AG10803 (cell line): ENCODE results near the gene BMP4.

Source experiments
- DNase-seq: peaks from one replicate; pipeline ENCODE4 v3.0.0; 2010; ENCODE audit warnings: low read depth
- H3K4me3 ChIP-seq: 2 replicates; pipeline ENCODE4 v1.5.1; 2011; ENCODE audit warnings: mild to moderate bottlenecking, low read length, control low read depth
- TF ChIP-seq, protein P1 (sequence below): conservative IDR thresholded peaks from 2 replicates; pipeline ENCODE4 v1.5.1; 2011; ENCODE audit warnings: mild to moderate bottlenecking, low read length, control low read depth, inconsistent platforms

The BMP4 gene

DNA sequence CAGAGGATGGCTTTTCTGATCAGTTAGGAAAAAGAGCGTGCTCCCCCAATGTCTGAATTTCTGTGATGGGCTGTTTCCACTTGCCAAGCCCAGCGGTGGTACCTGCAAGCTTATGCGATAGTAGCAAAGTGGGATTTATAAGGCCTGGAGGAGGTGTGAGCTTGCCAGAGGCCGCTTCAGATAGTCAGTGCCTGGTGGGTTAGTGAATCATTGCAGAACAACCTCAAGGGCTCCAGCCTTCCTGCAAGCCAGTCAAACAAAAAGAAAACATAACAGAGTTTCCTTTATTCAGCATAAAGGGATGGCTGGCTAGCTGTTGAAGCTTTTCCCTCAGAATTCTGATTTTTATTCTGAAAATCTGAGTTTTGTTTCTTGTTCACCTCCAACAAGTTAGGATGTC lies 7.6 kb upstream of the BMP4 start:
- TF ChIP-seq, protein P1, sequence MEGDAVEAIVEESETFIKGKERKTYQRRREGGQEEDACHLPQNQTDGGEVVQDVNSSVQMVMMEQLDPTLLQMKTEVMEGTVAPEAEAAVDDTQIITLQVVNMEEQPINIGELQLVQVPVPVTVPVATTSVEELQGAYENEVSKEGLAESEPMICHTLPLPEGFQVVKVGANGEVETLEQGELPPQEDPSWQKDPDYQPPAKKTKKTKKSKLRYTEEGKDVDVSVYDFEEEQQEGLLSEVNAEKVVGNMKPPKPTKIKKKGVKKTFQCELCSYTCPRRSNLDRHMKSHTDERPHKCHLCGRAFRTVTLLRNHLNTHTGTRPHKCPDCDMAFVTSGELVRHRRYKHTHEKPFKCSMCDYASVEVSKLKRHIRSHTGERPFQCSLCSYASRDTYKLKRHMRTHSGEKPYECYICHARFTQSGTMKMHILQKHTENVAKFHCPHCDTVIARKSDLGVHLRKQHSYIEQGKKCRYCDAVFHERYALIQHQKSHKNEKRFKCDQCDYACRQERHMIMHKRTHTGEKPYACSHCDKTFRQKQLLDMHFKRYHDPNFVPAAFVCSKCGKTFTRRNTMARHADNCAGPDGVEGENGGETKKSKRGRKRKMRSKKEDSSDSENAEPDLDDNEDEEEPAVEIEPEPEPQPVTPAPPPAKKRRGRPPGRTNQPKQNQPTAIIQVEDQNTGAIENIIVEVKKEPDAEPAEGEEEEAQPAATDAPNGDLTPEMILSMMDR, result no peak
- DNase-seq, result no peak
- no peak overlapping the region for H3K4me3 ChIP-seq

DNA sequence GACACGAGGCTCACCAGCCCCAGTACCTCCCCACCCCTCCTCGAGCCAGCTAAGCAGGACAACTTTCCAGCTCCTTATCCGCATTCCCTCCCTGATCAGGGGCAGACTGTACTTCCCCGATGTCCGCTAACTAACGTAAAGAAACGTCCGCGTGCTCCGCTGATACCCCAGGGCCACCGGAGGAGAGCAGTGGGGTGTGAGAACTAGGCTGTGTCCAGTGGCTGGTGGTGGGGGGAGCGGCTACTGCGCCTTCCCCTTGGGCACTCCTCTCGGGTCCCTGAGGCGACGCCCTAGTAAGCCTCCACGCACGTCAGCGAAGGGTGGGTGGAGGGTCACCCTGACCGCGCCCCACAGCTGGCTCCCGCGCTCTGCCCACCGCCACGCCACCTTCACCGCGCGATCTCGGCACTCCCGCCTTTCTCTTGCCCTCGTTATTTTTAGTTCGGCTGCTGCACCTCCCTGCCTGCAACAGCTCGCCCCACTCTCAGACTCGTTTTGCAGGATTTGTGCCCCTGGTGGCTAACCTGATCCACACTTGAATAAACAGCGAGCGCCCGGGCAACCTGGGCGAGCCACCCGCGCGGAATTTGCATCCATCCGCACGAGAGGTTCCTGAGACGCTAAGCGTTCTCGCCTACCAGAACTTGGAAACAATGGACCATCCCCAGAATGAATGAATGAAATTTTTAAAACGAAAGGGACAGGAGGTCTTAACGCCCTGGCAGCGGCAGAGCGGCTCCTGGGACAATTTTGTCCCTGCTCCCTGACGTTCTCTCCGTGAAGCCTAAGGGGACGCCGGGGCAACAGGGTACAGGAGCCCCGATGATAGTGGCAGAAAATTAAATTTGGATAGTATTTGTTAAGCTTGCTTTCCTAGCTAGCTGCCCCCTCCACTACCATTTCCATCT lies 6.9 kb upstream of the BMP4 start:
- DNase-seq, result no peak
- H3K4me3 ChIP-seq, result no peak overlapping the region
- TF ChIP-seq, protein P1, result 0 out of 2 replicates have a peak, but pooled peaks have one; percentile 7

DNA sequence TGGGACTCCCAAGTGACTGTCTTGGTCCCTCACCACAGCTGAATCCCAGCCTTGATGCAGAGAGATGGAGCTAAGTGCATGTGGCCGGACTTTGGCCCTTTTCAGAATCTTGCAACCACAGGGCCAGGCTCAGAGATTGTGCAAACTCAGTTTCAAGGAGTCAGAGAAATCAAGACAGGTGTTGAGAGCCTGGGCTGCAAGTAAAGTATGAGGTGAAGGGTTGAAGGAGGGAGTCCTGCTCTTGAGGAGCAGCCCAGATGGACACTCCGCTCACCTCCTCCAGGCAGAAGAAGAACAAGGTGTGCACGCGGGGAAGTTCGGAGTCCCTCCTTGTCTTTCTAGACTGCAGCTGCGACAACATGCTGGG lies 6.3 kb upstream of the BMP4 start:
- no peak overlapping the region for H3K4me3 ChIP-seq
- no peak for DNase-seq
- TF ChIP-seq, protein P1, result no peak

GRCh38 chr14:53958628-53959027 lies 2.0 kb upstream of the BMP4 start:
- no peak for DNase-seq
- TF ChIP-seq, protein P1, result no peak
- H3K4me3 ChIP-seq, result no peak overlapping the region

GRCh38 chr14:53957739-53958138 lies 1.1 kb upstream of the BMP4 start:
- no peak for DNase-seq
- no peak overlapping the region for H3K4me3 ChIP-seq
- TF ChIP-seq, protein P1, result no peak

DNA sequence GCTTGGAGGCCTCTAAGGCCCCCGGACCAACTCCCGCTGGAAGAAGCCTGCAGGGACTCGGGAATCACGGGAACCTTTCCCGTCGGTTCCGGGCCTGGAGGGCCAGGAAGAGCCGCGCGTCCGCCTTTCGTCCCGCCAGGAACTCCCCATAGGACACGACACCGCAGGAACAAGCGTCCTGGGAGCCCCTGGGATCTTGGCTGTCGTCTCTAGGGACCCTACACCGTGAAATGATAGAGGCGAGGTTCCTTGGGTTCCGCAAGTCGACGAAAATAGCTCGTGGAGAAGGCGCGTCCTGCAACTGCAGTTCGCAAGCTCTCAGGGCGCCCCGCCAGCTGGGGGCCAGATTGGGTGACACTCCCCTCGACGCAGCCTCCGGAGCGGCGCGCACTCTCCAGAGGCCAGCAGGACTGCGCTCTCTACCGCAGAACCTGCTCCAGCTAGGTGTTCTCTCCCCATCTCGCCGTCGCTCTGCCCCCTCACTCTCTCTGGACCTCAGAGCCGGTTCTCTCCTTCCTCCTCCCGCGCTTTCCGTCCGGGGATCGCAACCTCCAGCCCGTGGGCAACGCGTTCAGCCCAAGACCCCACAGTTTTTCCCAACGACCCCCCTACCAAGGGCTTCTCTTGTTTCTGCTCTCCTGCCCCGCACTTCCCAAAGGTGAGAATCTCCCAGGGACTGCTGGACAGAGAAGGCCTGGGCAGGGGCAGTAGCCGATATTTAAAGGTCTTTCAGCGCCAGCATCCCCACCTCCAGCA lies 776 bp downstream of the BMP4 start:
- H3K4me3 ChIP-seq, result no peak overlapping the region
- TF ChIP-seq, protein P1, result no peak
- no peak for DNase-seq

DNA sequence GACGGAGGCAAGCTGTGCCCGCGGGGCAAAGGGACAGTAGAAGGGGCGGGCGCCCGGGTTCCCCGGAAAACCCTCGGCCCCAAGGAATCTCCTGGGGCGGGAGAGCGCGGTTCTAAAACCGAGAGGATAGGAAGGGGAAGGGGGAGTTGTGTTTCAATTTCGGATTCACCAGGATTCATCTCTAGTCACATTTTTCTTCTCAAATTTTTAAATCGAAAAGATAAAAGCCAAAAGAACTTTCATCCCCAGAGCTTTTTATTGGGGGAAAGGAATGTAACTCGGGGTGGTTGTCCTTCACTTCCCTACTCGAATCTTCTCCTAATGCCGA lies 1.4 kb downstream of the BMP4 start:
- TF ChIP-seq, protein P1, result no peak
- no peak overlapping the region for H3K4me3 ChIP-seq
- no peak for DNase-seq
